ENCODE results near the gene COA7. TPM values are rescaled to one million over a fixed set of nuclear protein-coding genes. Genes with fewer than 3 reads are reported as not detected.

The COA7 gene
- total RNA-seq (2022) (28.0 and 38.9 TPM in 2 replicates), Bru-seq, nascent RNA (percentile 84 among the genes with signal in this experiment), BruChase-seq, experiment 1, labeled RNA remaining after a 6-hour chase (percentile 70 among the genes with signal in this experiment), BruChase-seq, experiment 2, labeled RNA remaining after a 2-hour chase (percentile 92 among the genes with signal in this experiment)
- long read RNA-seq, full-length matches to known transcripts: 43 of 46 reads
- long read RNA-seq, partial matches to known transcripts: 1 of 46 reads
- long read RNA-seq, other reads (novel, unspliced or antisense): 2 of 46 reads

DNA sequence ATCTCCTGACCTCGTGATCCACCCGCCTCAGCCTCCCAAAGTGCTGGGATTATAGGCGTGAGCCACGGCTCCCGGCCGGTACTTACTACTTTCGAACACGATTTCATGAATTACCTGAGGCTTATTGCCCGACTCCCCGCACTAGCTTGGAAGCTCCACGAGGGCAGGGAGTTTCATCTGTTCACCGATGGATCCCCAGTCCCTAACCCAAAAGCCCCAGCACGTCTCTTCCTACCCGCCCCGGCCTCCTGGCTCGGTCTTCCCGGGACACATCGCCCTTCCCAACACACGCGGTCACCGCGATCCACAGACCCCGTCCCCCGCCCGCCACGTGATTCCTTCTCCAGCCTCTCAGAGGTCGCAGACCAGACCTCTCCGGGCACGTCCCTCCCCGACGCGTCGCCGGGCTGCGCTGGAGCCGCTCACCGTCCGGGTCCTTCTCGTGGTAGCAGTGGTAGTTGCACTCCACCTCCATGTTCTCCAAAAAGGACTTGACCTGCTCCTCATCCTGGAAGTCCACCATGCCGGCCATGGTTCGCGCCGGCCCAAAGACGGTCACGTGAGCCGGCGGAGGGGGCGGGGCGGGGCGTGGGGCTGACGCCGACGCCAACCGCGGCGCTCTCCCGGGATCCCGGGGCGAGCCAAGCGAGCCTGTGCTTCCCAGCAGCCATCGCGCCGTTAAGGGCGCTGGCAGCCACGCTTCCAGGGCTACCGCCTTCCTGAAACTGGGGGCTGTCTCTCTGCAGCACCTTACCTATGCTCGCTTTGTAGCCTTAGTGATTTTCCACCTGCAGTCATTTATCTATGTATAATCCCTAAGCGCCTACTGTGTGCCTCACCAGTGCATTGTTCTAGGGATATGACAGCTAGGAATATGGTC is at the start of gene COA7:
TSS of gene COA7 (minus strand) at position 553 of the 880 bp plus-strand sequence. CDS start at position 532, 21 bp downstream.
- Mint-ChIP-seq H3K4me3 (ENCODE audit: unreplicated experiment) (peak within 1 kb of the TSS; percentile 93), H3K27ac (ENCODE audit: low read depth, unreplicated experiment) (peak within 1 kb of the TSS; percentile 91)
- no TSS peak for BruUV-seq (replicated peaks)

GRCh38 chr1:52747450-52747849 is 49.3 kb upstream of the COA7 start:
- Mint-ChIP-seq H3K27me3 (ENCODE audit: insufficient read depth, unreplicated experiment) (no peaks in the 10 kb centered on the region), H3K9me3 (ENCODE audit: unreplicated experiment) (no peaks in the 10 kb centered on the region), H3K4me3 (ENCODE audit: unreplicated experiment) (no peak overlapping the region), H3K4me1 (ENCODE audit: insufficient read depth, unreplicated experiment) (peaks cover 15% of the 10 kb centered on the region), H3K36me3 (ENCODE audit: insufficient read depth, unreplicated experiment) (peaks cover 7% of the 10 kb centered on the region), H3K27ac (ENCODE audit: low read depth, unreplicated experiment) (no peak overlapping the region)
- intact Hi-C loops (cut with micrococcal nuclease): no loop called here
- TF ChIP-seq CTCF (IDR thresholded peaks at IDR 0.05; ENCODE audit: unreplicated experiment): no peak
- ChIA-PET POLR2A (interaction anchor here (1.4 kb wide), 1 partner anchor 44 kb away, joined by 6 read pairs; no protein-coding TSS in a partner anchor), CTCF (interaction anchor here (0.5 to 2.1 kb wide), 6 partner anchors 13 to 318 kb away, joined by 3 to 7 read pairs (median 4); no protein-coding TSS in a partner anchor)
- DNase-seq (ENCODE audit: unreplicated experiment): no peak
- BruUV-seq (replicated peaks): no TSS peak

More for the DNA sequence above, at the start of gene COA7:
- intact Hi-C loops (cut with micrococcal nuclease): no loop called here
- Mint-ChIP-seq H3K9me3 (ENCODE audit: unreplicated experiment) (no peaks in the 10 kb centered on the region), H3K36me3 (ENCODE audit: insufficient read depth, unreplicated experiment) (peaks cover 43% of the 10 kb centered on the region), H3K27me3 (ENCODE audit: insufficient read depth, unreplicated experiment) (no peaks in the 10 kb centered on the region), H3K4me1 (ENCODE audit: insufficient read depth, unreplicated experiment) (peaks cover 18% of the 10 kb centered on the region)
- CTCF ChIA-PET: interaction anchor here (0.7 to 2.4 kb wide), 4 partner anchors 12 to 305 kb away, joined by 3 to 8 read pairs (median 4); no protein-coding TSS in a partner anchor
- peak; percentile 87 for DNase-seq (ENCODE audit: unreplicated experiment)
- TF ChIP-seq CTCF (IDR thresholded peaks at IDR 0.05; ENCODE audit: unreplicated experiment): no peak
- POLR2A ChIA-PET: interaction anchor here (0.7 to 3.5 kb wide), 18 partner anchors 11 to 484 kb away, joined by 3 to 15 read pairs (median 5); partner anchors contain the start of genes ECHDC2, TUT4 and ZYG11B

- POLR2A ChIA-PET: no interaction called here
- CTCF ChIA-PET: interaction anchor here (0.6 kb wide), 1 partner anchor 73 kb away, joined by 3 read pairs; no protein-coding TSS in a partner anchor
Observed at GRCh38 chr1:52746189-52746588, 48.0 kb upstream of the COA7 start.

More at GRCh38 chr1:52746189-52746588, 48.0 kb upstream of the COA7 start:
- Mint-ChIP-seq H3K9me3 (ENCODE audit: unreplicated experiment) (no peaks in the 10 kb centered on the region), H3K4me3 (ENCODE audit: unreplicated experiment) (no peak overlapping the region), H3K27me3 (ENCODE audit: insufficient read depth, unreplicated experiment) (no peaks in the 10 kb centered on the region), H3K27ac (ENCODE audit: low read depth, unreplicated experiment) (no peak overlapping the region), H3K36me3 (ENCODE audit: insufficient read depth, unreplicated experiment) (peaks cover 7% of the 10 kb centered on the region), H3K4me1 (ENCODE audit: insufficient read depth, unreplicated experiment) (peaks cover 6% of the 10 kb centered on the region)
- BruUV-seq (replicated peaks): no TSS peak
- TF ChIP-seq CTCF (IDR thresholded peaks at IDR 0.05; ENCODE audit: unreplicated experiment): no peak
- intact Hi-C loops (cut with micrococcal nuclease): no loop called here
- DNase-seq (ENCODE audit: unreplicated experiment): no peak

All from MCF 10A (cell line).